ENCODE data around the gene NTM. TPM values are rescaled to one million over a fixed set of nuclear protein-coding genes. Genes with fewer than 3 reads are reported as not detected.

Gene NTM
- total and polyA plus RNA-seq, 2 donors (not counting 3 experiments of a cell fraction or from before 2014, with no cell fraction given), result 1.00 to 1.1 TPM

GRCh38 chr11:132046288-132046865 is 676.0 kb downstream of the NTM start:
- Histone ChIP-seq H3K4me2 (ENCODE audit: insufficient read depth, low read length) (no peak overlapping the region), H3K36me3 (ENCODE audit: control insufficient read depth in 2 of 2, extremely low read depth in 1 of 2, insufficient read depth in 2 of 2, low read length in 2 of 2) (no peaks in the 10 kb centered on the region), H3K9me1 (replicated peaks; ENCODE audit: control insufficient read depth, extremely low read depth, insufficient read depth, low read length) (no peaks in the 10 kb centered on the region), H3K9ac (replicated peaks; ENCODE audit: extremely low read depth, insufficient read depth, low read length) (no peak overlapping the region), H2AFZ (ENCODE audit: low read depth, low read length) (no peak overlapping the region), H3K27ac (ENCODE audit: insufficient read depth, low read depth, low read length) (no peak overlapping the region), H3K9me3 (replicated peaks; ENCODE audit: control insufficient read depth, insufficient read depth, low read length) (no peaks in the 10 kb centered on the region), H3K79me2 (ENCODE audit: control insufficient read depth, insufficient read depth, low read length) (no peaks in the 10 kb centered on the region), H3K4me1 (ENCODE audit: control insufficient read depth, extremely low read depth, insufficient read depth, low read length) (no peaks in the 10 kb centered on the region), H4K20me1 (replicated peaks; ENCODE audit: control insufficient read depth, extremely low read depth, insufficient read depth, low read length) (no peaks in the 10 kb centered on the region), H3K4me3 (replicated peaks in 1 of 3; ENCODE audit: insufficient read depth in 1 of 3, low read depth in 1 of 3, low read length in 3 of 3) (no peak overlapping the region), H3K27me3 (ENCODE audit: control insufficient read depth in 2 of 2, insufficient read depth in 2 of 2, low read length in 2 of 2) (no peaks in the 10 kb centered on the region)
- no peak for DNase-seq (ENCODE audit: low read depth, low spot score)
- BruUV-seq (replicated peaks), result no TSS peak
- intact Hi-C loops (cut with micrococcal nuclease) (no loop called here), dilution Hi-C loops (cut with MboI; ENCODE audit: extremely low pct_ligation_motif_present, low sequenced_read_pairs) (no loop called here)
- ChIA-PET CTCF (interaction anchor here (0.9 to 1.1 kb wide), 2 partner anchors 10 to 297 kb away, joined by 3 read pairs; no protein-coding TSS in a partner anchor), POLR2A (interaction anchor here (0.6 kb wide), 1 partner anchor 101 kb away, joined by 5 read pairs; no protein-coding TSS in a partner anchor)
- FAIRE-seq, result no peak
- no peak for TF ChIP-seq GATA2 (IDR thresholded peaks at IDR 0.05; ENCODE audit: insufficient read depth, insufficient read length, low read depth, low read length)
- no peak for TF ChIP-seq MAX (IDR thresholded peaks at IDR 0.05; ENCODE audit: insufficient read depth, insufficient read length)
- no peak for TF ChIP-seq EZH2 (IDR thresholded peaks at IDR 0.05; ENCODE audit: borderline replicate concordance, low read depth, low read length, severe bottlenecking)
- TF ChIP-seq CTCF (IDR thresholded peaks at IDR 0.05; ENCODE audit: extremely low read depth in 1 of 2, insufficient read depth in 1 of 2, low read depth in 1 of 2, low read length in 2 of 2), result no peak
- no peak for TF ChIP-seq FOS (IDR thresholded peaks at IDR 0.05; ENCODE audit: borderline replicate concordance, insufficient read depth, low read length)
- no peak for TF ChIP-seq JUN (IDR thresholded peaks at IDR 0.05; ENCODE audit: borderline replicate concordance, insufficient read depth, insufficient read length, low read depth)
- TF ChIP-seq POLR2AphosphoS5 (IDR thresholded peaks at IDR 0.05; ENCODE audit: insufficient read depth, low read depth, low read length), result no peak
- no peak for TF ChIP-seq MYC (IDR thresholded peaks at IDR 0.05; ENCODE audit: low read depth, low read length)
- TF ChIP-seq POLR2A (IDR thresholded peaks at IDR 0.05; ENCODE audit: low read depth, low read length), result no peak

Measured in endothelial cell of umbilical vein (primary cell).